ENCODE data around the gene REM2. TPM values are rescaled to one million over a fixed set of nuclear protein-coding genes. Genes with fewer than 3 reads are reported as not detected.

REM2 gene
- total RNA-seq, 1 experiment from 2014 or later, result 0.47 TPM

GRCh38 chr14:22890416-22890815 is 7.4 kb downstream of the REM2 start:
- DNase-seq (ENCODE audit: low read depth, low spot score) (no peak), ATAC-seq (no peak)
- intact Hi-C loops (cut with micrococcal nuclease), result no loop called here
- BruUV-seq (replicated peaks), result no TSS peak
- no peaks in the 10 kb centered on the region; the same call in 1 of the 2 replicates for H3K79me2 ChIP-seq (ENCODE audit: insufficient read depth, low read length)
- no peaks in the 10 kb centered on the region for H4K20me1 ChIP-seq (ENCODE audit: insufficient read depth)
- H3K9me3 ChIP-seq (ENCODE audit: control insufficient read depth in 1 of 2, insufficient read depth in 1 of 2, low read depth in 1 of 2, low read length in 2 of 2), result no peaks in the 10 kb centered on the region
- no peak overlapping the region for H3K27ac ChIP-seq (ENCODE audit: low read depth, low read length)
- H3K4me1 ChIP-seq (ENCODE audit: control insufficient read depth in 1 of 2, insufficient read depth in 2 of 2, low read length in 2 of 2), result peaks cover 20 to 30% of the 10 kb centered on the region in 2 experiments
- no peak overlapping the region for H3K9ac ChIP-seq (ENCODE audit: low read length)
- no peaks in the 10 kb centered on the region for H3K36me3 ChIP-seq (ENCODE audit: control insufficient read depth in 1 of 2, insufficient read depth in 2 of 2, low read length in 2 of 2)
- POLR2A ChIA-PET, result interaction anchor here (0.6 kb wide), 1 partner anchor 20 kb away, joined by 4 read pairs; no protein-coding TSS in a partner anchor
- H3K4me2 ChIP-seq (ENCODE audit: low read length), result no peak overlapping the region
- RAD21 ChIA-PET (ENCODE audit: low non-redundant PET in 1 of 2, low total read pairs in 2 of 2, uncharacterized antibody in 2 of 2, unreplicated experiment in 2 of 2), result no interaction called here
- no peaks in the 10 kb centered on the region for H3K27me3 ChIP-seq (ENCODE audit: insufficient read depth, low read length)
- H2AFZ ChIP-seq (ENCODE audit: low read depth, low read length, poor library complexity, severe bottlenecking), result no peak overlapping the region
- no peak overlapping the region for H3K4me3 ChIP-seq (replicated peaks in 1 of 2; ENCODE audit: low read depth in 1 of 2, low read length in 2 of 2)
- TF ChIP-seq TCF7L2 (IDR thresholded peaks at IDR 0.05; ENCODE audit: borderline replicate concordance, extremely low read depth, insufficient read depth, insufficient read length), result no peak
- TF ChIP-seq FOSL1 (IDR thresholded peaks at IDR 0.05; ENCODE audit: low read depth), result no peak
- TF ChIP-seq SRF (IDR thresholded peaks at IDR 0.05; ENCODE audit: low read depth), result no peak
- no peaks in the 10 kb centered on the region for H3K9me2 ChIP-seq (ENCODE audit: insufficient read depth)
- CTCF ChIA-PET, result interaction anchor here (1.2 to 2.6 kb wide), 2 partner anchors 10 to 18 kb away, joined by 4 to 11 read pairs; partner anchors contain the start of gene LRP10

- Histone ChIP-seq H3K4me1 (ENCODE audit: control insufficient read depth in 1 of 2, insufficient read depth in 2 of 2, low read length in 2 of 2) (peaks cover 13 to 19% of the 10 kb centered on the region in 2 experiments), H3K4me2 (ENCODE audit: low read length) (no peak overlapping the region), H3K36me3 (ENCODE audit: control insufficient read depth in 1 of 2, insufficient read depth in 2 of 2, low read length in 2 of 2) (no peaks in the 10 kb centered on the region), H3K9me3 (ENCODE audit: control insufficient read depth in 1 of 2, insufficient read depth in 1 of 2, low read depth in 1 of 2, low read length in 2 of 2) (no peaks in the 10 kb centered on the region), H3K4me3 (replicated peaks in 1 of 2; ENCODE audit: low read depth in 1 of 2, low read length in 2 of 2) (no peak overlapping the region), H3K27ac (ENCODE audit: low read depth, low read length) (no peak overlapping the region), H4K20me1 (ENCODE audit: insufficient read depth) (no peaks in the 10 kb centered on the region), H3K79me2 (ENCODE audit: insufficient read depth, low read length) (no peaks in the 10 kb centered on the region; the same call in 1 of the 2 replicates), H3K27me3 (ENCODE audit: insufficient read depth, low read length) (no peaks in the 10 kb centered on the region), H3K9ac (ENCODE audit: low read length) (no peak overlapping the region), H3K9me2 (ENCODE audit: insufficient read depth) (no peaks in the 10 kb centered on the region), H2AFZ (ENCODE audit: low read depth, low read length, poor library complexity, severe bottlenecking) (no peak overlapping the region)
- ATAC-seq (no peak), DNase-seq (ENCODE audit: low read depth, low spot score) (no peak)
- RAD21 ChIA-PET (ENCODE audit: low non-redundant PET in 1 of 2, low total read pairs in 2 of 2, uncharacterized antibody in 2 of 2, unreplicated experiment in 2 of 2), result no interaction called here
- intact Hi-C loops (cut with micrococcal nuclease), result no loop called here
- POLR2A ChIA-PET, result no interaction called here
- BruUV-seq (replicated peaks), result no TSS peak
- CTCF ChIA-PET, result no interaction called here
- TF ChIP-seq FOSL1 (IDR thresholded peaks at IDR 0.05; ENCODE audit: low read depth) (no peak), CTCF (IDR thresholded peaks at IDR 0.05 in 2 of 3, conservative IDR thresholded peaks at IDR 0.05 in 1 of 3; ENCODE audit: borderline replicate concordance in 1 of 3, insufficient read depth in 1 of 3, low read depth in 2 of 3, low read length in 2 of 3) (no peak), TCF7L2 (IDR thresholded peaks at IDR 0.05; ENCODE audit: borderline replicate concordance, extremely low read depth, insufficient read depth, insufficient read length) (no peak), RAD21 (IDR thresholded peaks at IDR 0.05; ENCODE audit: low read depth) (no peak), ATF3 (IDR thresholded peaks at IDR 0.05) (no peak)
Observed at GRCh38 chr14:22892488-22892887, 9.5 kb downstream of the REM2 start.

Measured in HCT116 (cell line).